IMR-90 (cell line): ENCODE data around the gene RIPOR3. TPM values are rescaled to one million over a fixed set of nuclear protein-coding genes. Genes with fewer than 3 reads are reported as not detected.

Source experiments
- ATAC-seq: fragments of 200-7000 bp; cut with Tn5 transposase; 2 replicates; pipeline ENCODE4 v1.9.1; 2020; ENCODE audit warnings: low read depth, mild to moderate bottlenecking, moderate library complexity
- BruUV-seq: library from RNA; stranded (reverse); fragments of 400-500 nt; replicated peaks from 2 replicates; lab custom pipeline; 2021; lab: Mats Ljungman, UMichigan
- CTCF ChIA-PET: fragments of 300-600 bp; formaldehyde crosslinking; extraction: SDS; loops from one replicate; lab custom pipeline; 2021; ENCODE audit warnings: antibody characterized with exemption; lab: Yijun Ruan, JAX
- POLR2A ChIA-PET: fragments of 300-600 bp; sonication (Branson Sonifier 250); formaldehyde crosslinking; loops from one replicate; lab custom pipeline; 2022; ENCODE audit warnings: antibody characterized with exemption; ENCODE audit not compliant: unreplicated experiment; lab: Charles Lee
- DNase-seq: peaks from one replicate; pipeline ENCODE4 v3.0.0; 2013
- H2AFZ ChIP-seq: replicated peaks from 2 replicates; pipeline ENCODE3; 2013; ENCODE audit warnings: low read length, mild to moderate bottlenecking; ENCODE audit not compliant: poor library complexity
- H2AK5ac ChIP-seq: 2 replicates; pipeline ENCODE4 v1.6.1; 2013; ENCODE audit warnings: low read depth, low read length, inconsistent platforms
- H2AK9ac ChIP-seq: replicated peaks from 2 replicates; pipeline ENCODE3; 2013; ENCODE audit warnings: mild to moderate bottlenecking, low read depth, low read length, moderate library complexity; ENCODE audit not compliant: poor library complexity
- H2BK120ac ChIP-seq: 2 replicates; pipeline ENCODE4 v1.6.1; 2013; ENCODE audit warnings: low read depth, low read length, inconsistent platforms
- H2BK15ac ChIP-seq: 3 replicates; pipeline ENCODE4 v1.6.1; 2013; ENCODE audit warnings: low read depth, low read length, inconsistent platforms
- H2BK20ac ChIP-seq: 2 replicates; pipeline ENCODE4 v1.6.1; 2013; ENCODE audit warnings: low read depth, mild to moderate bottlenecking, inconsistent platforms, low read length, moderate library complexity
- H2BK5ac ChIP-seq: 2 replicates; pipeline ENCODE4 v1.6.1; 2013; ENCODE audit warnings: mild to moderate bottlenecking, low read depth, low read length, inconsistent platforms; ENCODE audit not compliant: poor library complexity, severe bottlenecking
- H3K14ac ChIP-seq: replicated peaks from 2 replicates; pipeline ENCODE4 v1.6.1; 2013; ENCODE audit warnings: low read depth, low read length, inconsistent platforms
- H3K18ac ChIP-seq: 2 replicates; pipeline ENCODE4 v1.6.1; 2013; ENCODE audit warnings: low read depth, low read length, control low read depth
- H3K23ac ChIP-seq: 2 replicates; pipeline ENCODE4 v1.6.1; 2013; ENCODE audit warnings: low read depth, low read length, inconsistent platforms
- H3K27ac ChIP-seq: 2 replicates; pipeline ENCODE4 v1.5.1; 2013; ENCODE audit warnings: mild to moderate bottlenecking, control low read depth, low read length; ENCODE audit not compliant: insufficient read depth
- H3K27me3 ChIP-seq: 2 replicates; pipeline ENCODE4 v1.6.1; 2013; ENCODE audit warnings: low read length; ENCODE audit not compliant: control insufficient read depth, insufficient read depth
- H3K36me3 ChIP-seq: 2 replicates; pipeline ENCODE4 v1.6.1; 2013; ENCODE audit warnings: low read length, mixed read lengths; ENCODE audit not compliant: control insufficient read depth, insufficient read depth
- H3K4ac ChIP-seq: 2 replicates; pipeline ENCODE4 v1.6.1; 2013; ENCODE audit warnings: low read depth, low read length, inconsistent platforms
- H3K4me1 ChIP-seq: 2 replicates; pipeline ENCODE4 v1.6.1; 2013; ENCODE audit warnings: low read length, mixed read lengths; ENCODE audit not compliant: control insufficient read depth, insufficient read depth
- H3K4me2 ChIP-seq: 2 replicates; pipeline ENCODE4 v1.6.1; 2013; ENCODE audit warnings: low read depth, mild to moderate bottlenecking, control low read depth, low read length, moderate library complexity
- H3K4me3 ChIP-seq: 2 replicates; pipeline ENCODE4 v1.5.1; 2013; ENCODE audit warnings: low read depth, mild to moderate bottlenecking, control low read depth, low read length, moderate library complexity; ENCODE audit not compliant: insufficient read depth
- H3K56ac ChIP-seq: 2 replicates; pipeline ENCODE4 v1.6.1; 2013; ENCODE audit warnings: low read length, inconsistent platforms; ENCODE audit not compliant: insufficient read depth; ENCODE audit errors: extremely low read depth
- H3K79me1 ChIP-seq, 2 experiments: 2 replicates each; pipeline ENCODE4 v1.6.1; 2013; ENCODE audit warnings: low read length in 2 of 2, inconsistent platforms in 1 of 2, low read depth in 1 of 2
- H3K9ac ChIP-seq: 2 replicates; pipeline ENCODE4 v1.6.1; 2013; ENCODE audit warnings: low read depth, low read length, control low read depth
- H3K9me1 ChIP-seq: 2 replicates; pipeline ENCODE4 v1.6.1; 2013; ENCODE audit warnings: low read length, inconsistent platforms; ENCODE audit not compliant: insufficient read depth
- H3K9me3 ChIP-seq: 2 replicates; pipeline ENCODE4 v1.6.1; 2013; ENCODE audit warnings: low read length; ENCODE audit not compliant: control insufficient read depth, insufficient read depth
- H4K20me1 ChIP-seq: 2 replicates; pipeline ENCODE4 v1.6.1; 2013; ENCODE audit warnings: low read length, inconsistent platforms; ENCODE audit not compliant: insufficient read depth
- H4K5ac ChIP-seq: 2 replicates; pipeline ENCODE4 v1.6.1; 2013; ENCODE audit warnings: mild to moderate bottlenecking, low read depth, low read length, control low read depth
- H4K8ac ChIP-seq, 2 experiments: 2 replicates each; pipeline ENCODE4 v1.6.1; 2013; ENCODE audit warnings: low read depth in 2 of 2, low read length in 2 of 2, control low read depth in 1 of 2, inconsistent platforms in 1 of 2
- H4K91ac ChIP-seq: 2 replicates; pipeline ENCODE4 v1.6.1; 2013; ENCODE audit warnings: low read depth, low read length, inconsistent platforms; ENCODE audit not compliant: insufficient read depth
- BHLHE40 ChIP-seq: fragments of 150-350 bp; IDR thresholded peaks from 2 replicates; pipeline ENCODE4 v1.6.1; 2016; ENCODE audit warnings: mild to moderate bottlenecking, low read depth, low read length
- CEBPB ChIP-seq: IDR thresholded peaks from 2 replicates; pipeline ENCODE4 v1.6.1; 2012; ENCODE audit warnings: low read depth, low read length, improper control_type of control experiment
- FOS ChIP-seq: fragments of 150-350 bp; IDR thresholded peaks from 2 replicates; pipeline ENCODE4 v1.6.1; 2016; ENCODE audit warnings: low read depth, low read length
- MAFK ChIP-seq: IDR thresholded peaks from 2 replicates; pipeline ENCODE4 v1.6.1; 2012; ENCODE audit warnings: low read depth, low read length, improper control_type of control experiment
- MXI1 ChIP-seq: IDR thresholded peaks from 2 replicates; pipeline ENCODE4 v1.6.1; 2012; ENCODE audit warnings: low read depth, mild to moderate bottlenecking, low read length, moderate library complexity, borderline replicate concordance
- NFE2L2 ChIP-seq: fragments of 150-350 bp; IDR thresholded peaks from 2 replicates; pipeline ENCODE4 v1.6.1; 2016; ENCODE audit warnings: low read depth, mild to moderate bottlenecking, low read length
- POLR2A ChIP-seq: IDR thresholded peaks from 2 replicates; pipeline ENCODE4 v1.6.1; 2012; ENCODE audit warnings: mild to moderate bottlenecking, low read depth, low read length
- RAD21 ChIP-seq: IDR thresholded peaks from 2 replicates; pipeline ENCODE4 v1.6.1; 2012; ENCODE audit warnings: low read length, improper control_type of control experiment
- RFX5 ChIP-seq: IDR thresholded peaks from 2 replicates; pipeline ENCODE4 v1.8.0; 2012; ENCODE audit warnings: low read depth, mild to moderate bottlenecking, low read length, moderate library complexity
- SMC3 ChIP-seq: fragments of 150-350 bp; IDR thresholded peaks from 2 replicates; pipeline ENCODE4 v1.6.1; 2016; ENCODE audit warnings: low read depth, mild to moderate bottlenecking, antibody characterized with exemption, low read length, moderate library complexity
- WGBS, 2 experiments: methylation state at CpG; one replicate each; pipeline versions ENCODE4 v1.1.5 to v1.1.7; 2013; ENCODE audit warnings: missing lambda C conversion rate in 2 of 2; ENCODE audit not compliant: insufficient read length in 1 of 2; ENCODE audit errors: extremely low coverage in 2 of 2; 5-methylcytosine and 5-hydroxymethylcytosine counted together
- dilution Hi-C: fragments of 300-500 bp; cut with HindIII; formaldehyde crosslinking; loops from one replicate; pipeline ENCODE4 v1.14.3; 2018; ENCODE audit warnings: low sequenced_read_pairs; ENCODE audit not compliant: unreplicated experiment
- in situ Hi-C: fragments of 300-500 bp; cut with MboI; formaldehyde crosslinking; loops from 3 replicates; pipeline ENCODE4 v1.14.3; 2019; ENCODE audit warnings: low sequenced_read_pairs, inconsistent platforms, mixed read lengths
- intact Hi-C: fragments of 100-400 bp; cut with micrococcal nuclease; formaldehyde crosslinking; loops from 2 replicates; pipeline ENCODE4 v1.10.0; 2022
- polyA plus RNA-seq, 3 experiments: library from polyadenylated mRNA; depleted of rRNA; stranded (reverse); fragments of >200 nt; gene quantifications; 2 replicates each; pipeline ENCODE4 v1.2.3, GENCODE V29; 2012; ENCODE audit warnings: low replicate concordance in 1 of 3
- total RNA-seq: library from RNA; depleted of rRNA; stranded (reverse); fragments of >200 nt; gene quantifications from 2 replicates; pipeline ENCODE4 v1.2.3, GENCODE V29; 2012
- TF ChIP-seq, protein P1 (sequence below): fragments of 150-350 bp; IDR thresholded peaks from 2 replicates; pipeline ENCODE4 v1.6.1; 2016; ENCODE audit warnings: low read depth, mild to moderate bottlenecking, low read length, moderate library complexity, borderline replicate concordance
- TF ChIP-seq, protein P2 (sequence below): fragments of 150-350 bp; IDR thresholded peaks from 2 replicates; pipeline ENCODE4 v1.6.1; 2017; ENCODE audit warnings: mild to moderate bottlenecking, antibody characterized with exemption, low read length, low read depth

Gene RIPOR3
- total and polyA plus RNA-seq, 2 of the 4 experiments (the other 2 are of a cell fraction), result 0.54 to 1.7 TPM

GRCh38 chr20:50671626-50672025 is 19.7 kb downstream of the RIPOR3 start:
- Histone ChIP-seq H3K14ac (no peak overlapping the region), H3K4me3 (no peak overlapping the region), H3K18ac (no peak overlapping the region), H3K4me2 (no peak overlapping the region), H2AK5ac (no peak overlapping the region), H3K36me3 (no peaks in the 10 kb centered on the region), H3K27me3 (no peaks in the 10 kb centered on the region), H2BK5ac (peak overlapping the region; percentile 16), H4K5ac (no peak overlapping the region), H3K56ac (no peak overlapping the region), H4K91ac (no peak overlapping the region), H2AFZ (no peak overlapping the region), H3K27ac (no peak overlapping the region), H3K4me1 (peaks cover 8% of the 10 kb centered on the region), H3K9me1 (peaks cover 10% of the 10 kb centered on the region; the same call in 1 of the 2 replicates), H3K23ac (no peak overlapping the region), H2AK9ac (no peak overlapping the region), H3K4ac (no peak overlapping the region), H3K9ac (no peak overlapping the region), H2BK20ac (no peak overlapping the region), H4K8ac (no peak overlapping the region), H4K20me1 (no peaks in the 10 kb centered on the region), H3K79me1 (peaks cover 0 to 9% of the 10 kb centered on the region in 2 experiments; a peak in 1 of 4 replicates), H2BK120ac (no peak overlapping the region), H3K9me3 (no peaks in the 10 kb centered on the region), H2BK15ac (no peak overlapping the region)
- no TSS peak for BruUV-seq
- POLR2A ChIA-PET, result no interaction called here
- 76 to 90% methylated on average over 2 to 3 of the region's 3 CpGs for WGBS, 2 experiments
- intact Hi-C loops, result loop anchor here (1.0 kb wide), 1 partner anchor 44 kb away; no protein-coding TSS in a partner anchor
- DNase-seq (no peak), ATAC-seq (no peak)
- in situ Hi-C loops, result no loop called here
- dilution Hi-C loops, result no loop called here
- CTCF ChIA-PET, result no interaction called here
- no peak for TF ChIP-seq CEBPB
- TF ChIP-seq MXI1, result no peak
- no peak for TF ChIP-seq SMC3
- TF ChIP-seq, protein P1, sequence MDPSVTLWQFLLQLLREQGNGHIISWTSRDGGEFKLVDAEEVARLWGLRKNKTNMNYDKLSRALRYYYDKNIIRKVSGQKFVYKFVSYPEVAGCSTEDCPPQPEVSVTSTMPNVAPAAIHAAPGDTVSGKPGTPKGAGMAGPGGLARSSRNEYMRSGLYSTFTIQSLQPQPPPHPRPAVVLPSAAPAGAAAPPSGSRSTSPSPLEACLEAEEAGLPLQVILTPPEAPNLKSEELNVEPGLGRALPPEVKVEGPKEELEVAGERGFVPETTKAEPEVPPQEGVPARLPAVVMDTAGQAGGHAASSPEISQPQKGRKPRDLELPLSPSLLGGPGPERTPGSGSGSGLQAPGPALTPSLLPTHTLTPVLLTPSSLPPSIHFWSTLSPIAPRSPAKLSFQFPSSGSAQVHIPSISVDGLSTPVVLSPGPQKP, result no peak
- no peak for TF ChIP-seq RAD21
- no peak for TF ChIP-seq RFX5
- no peak for TF ChIP-seq MAFK
- TF ChIP-seq, protein P2, sequence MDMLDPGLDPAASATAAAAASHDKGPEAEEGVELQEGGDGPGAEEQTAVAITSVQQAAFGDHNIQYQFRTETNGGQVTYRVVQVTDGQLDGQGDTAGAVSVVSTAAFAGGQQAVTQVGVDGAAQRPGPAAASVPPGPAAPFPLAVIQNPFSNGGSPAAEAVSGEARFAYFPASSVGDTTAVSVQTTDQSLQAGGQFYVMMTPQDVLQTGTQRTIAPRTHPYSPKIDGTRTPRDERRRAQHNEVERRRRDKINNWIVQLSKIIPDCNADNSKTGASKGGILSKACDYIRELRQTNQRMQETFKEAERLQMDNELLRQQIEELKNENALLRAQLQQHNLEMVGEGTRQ, result no peak
- no peak for TF ChIP-seq NFE2L2
- no peak for TF ChIP-seq BHLHE40
- TF ChIP-seq FOS, result no peak
- no peak for TF ChIP-seq POLR2A
